ENCODE data around the gene SLC25A1.
"Not testable (repeated sequence)": the region's sequence is repeated elsewhere in the genome, so short reads cannot be mapped to it uniquely, and the experiment has no call there.

Gene SLC25A1

GRCh38 chr22:19204640-19205039, 26.1 kb upstream of the SLC25A1 start:
- DNase-seq = no peak

- DNase-seq = no peak
Observed at GRCh38 chr22:19203834-19204233, 25.3 kb upstream of the SLC25A1 start.

GRCh38 chr22:19202799-19203186, 24.3 kb upstream of the SLC25A1 start:
- DNase-seq = not testable (repeated sequence)

- no peak for DNase-seq
Observed at GRCh38 chr22:19201869-19202798, 23.6 kb upstream of the SLC25A1 start.

- DNase-seq = no peak
Observed at GRCh38 chr22:19201130-19201868, 22.8 kb upstream of the SLC25A1 start.

GRCh38 chr22:19199479-19199878, 20.9 kb upstream of the SLC25A1 start:
- no peak for DNase-seq

- no peak for DNase-seq
Observed at GRCh38 chr22:19197997-19198865, 19.7 kb upstream of the SLC25A1 start.

- DNase-seq = no peak
Observed at GRCh38 chr22:19196841-19197612, 18.5 kb upstream of the SLC25A1 start.

GRCh38 chr22:19195796-19196731, 17.5 kb upstream of the SLC25A1 start:
- no peak for DNase-seq

GRCh38 chr22:19194766-19195536, 16.4 kb upstream of the SLC25A1 start:
- DNase-seq = no peak

- DNase-seq = no peak
Observed at GRCh38 chr22:19193879-19194278, 15.3 kb upstream of the SLC25A1 start.

GRCh38 chr22:19187716-19188563, 9.4 kb upstream of the SLC25A1 start:
- DNase-seq = no peak

GRCh38 chr22:19184276-19184997, 5.9 kb upstream of the SLC25A1 start:
- no peak for DNase-seq

- no peak for DNase-seq
Observed at GRCh38 chr22:19183216-19183615, 4.7 kb upstream of the SLC25A1 start.

- DNase-seq = no peak
Observed at GRCh38 chr22:19182472-19183157, 4.1 kb upstream of the SLC25A1 start.

- no peak for DNase-seq
Observed at GRCh38 chr22:19181786-19182471, 3.4 kb upstream of the SLC25A1 start.

GRCh38 chr22:19180740-19181410, 2.3 kb upstream of the SLC25A1 start:
- DNase-seq = no peak
